Keratinocyte (primary cell): ENCODE data around the gene CACNA1B. TPM values are rescaled to one million over a fixed set of nuclear protein-coding genes. Genes with fewer than 3 reads are reported as not detected.

Source experiments
- DNase-seq: peaks from one replicate; pipeline ENCODE4 v3.0.0-alpha.2; 2011; ENCODE audit warnings: low read depth, missing footprints, low spot score
- FAIRE-seq: peaks from 2 replicates; lab custom pipeline; 2011; peaks lifted over from hg19 to GRCh38; lab: Jason Lieb, UNC
- H2AFZ ChIP-seq: 2 replicates; pipeline ENCODE4 v1.6.0; 2012; ENCODE audit warnings: low read length, control low read depth, inconsistent platforms; ENCODE audit not compliant: control insufficient read depth
- H3K27ac ChIP-seq: 2 replicates; pipeline ENCODE4 v1.5.1; 2011; ENCODE audit warnings: low read length; ENCODE audit not compliant: control insufficient read depth, insufficient read depth
- H3K27me3 ChIP-seq: 3 replicates; pipeline ENCODE4 v1.6.0; 2011; ENCODE audit warnings: low read length; ENCODE audit not compliant: control insufficient read depth, insufficient read depth; ENCODE audit errors: extremely low read depth
- H3K36me3 ChIP-seq, 2 experiments: 2 replicates in 1 of 2; 3 replicates in 1 of 2; pipeline ENCODE4 v1.5.1; 2011; ENCODE audit warnings: low read length in 2 of 2, mild to moderate bottlenecking in 1 of 2; ENCODE audit not compliant: control insufficient read depth in 2 of 2, insufficient read depth in 2 of 2; ENCODE audit errors: extremely low read depth in 1 of 2
- H3K4me1 ChIP-seq: 3 replicates; pipeline ENCODE4 v1.5.1; 2011; ENCODE audit warnings: low read length; ENCODE audit not compliant: control insufficient read depth, insufficient read depth; ENCODE audit errors: extremely low read depth
- H3K4me2 ChIP-seq: 3 replicates; pipeline ENCODE4 v1.6.0; 2011; ENCODE audit warnings: low read depth, low read length; ENCODE audit not compliant: control insufficient read depth, insufficient read depth; ENCODE audit errors: extremely low read depth
- H3K4me3 ChIP-seq, 3 experiments: fragments of 200-600 bp in 1 of 3; sonication (generic) in 1 of 3; 2 replicates in 2 of 3; 3 replicates in 1 of 3; pipeline ENCODE4 v1.5.1; 2011 to 2016; ENCODE audit warnings: low read length in 3 of 3, mild to moderate bottlenecking in 3 of 3, control low read depth in 2 of 3, inconsistent platforms in 1 of 3, low read depth in 1 of 3, mixed read lengths in 1 of 3, mixed run types in 1 of 3, moderate library complexity in 1 of 3; ENCODE audit not compliant: control insufficient read depth in 2 of 3, insufficient read depth in 2 of 3; ENCODE audit errors: extremely low read depth in 1 of 3
- H3K79me2 ChIP-seq: 2 replicates; pipeline ENCODE4 v1.6.0; 2012; ENCODE audit warnings: low read length; ENCODE audit not compliant: control insufficient read depth, insufficient read depth
- H3K9ac ChIP-seq: 3 replicates; pipeline ENCODE4 v1.6.0; 2011; ENCODE audit warnings: low read length; ENCODE audit not compliant: control insufficient read depth, insufficient read depth; ENCODE audit errors: extremely low read depth
- H3K9me1 ChIP-seq: 3 replicates; pipeline ENCODE4 v1.6.0; 2011; ENCODE audit warnings: low read length; ENCODE audit not compliant: control insufficient read depth, insufficient read depth; ENCODE audit errors: extremely low read depth
- H3K9me3 ChIP-seq: 2 replicates; pipeline ENCODE4 v1.5.1; 2012; ENCODE audit warnings: low read depth, low read length; ENCODE audit not compliant: control insufficient read depth
- H4K20me1 ChIP-seq: 3 replicates; pipeline ENCODE4 v1.6.0; 2011; ENCODE audit warnings: low read length; ENCODE audit not compliant: control insufficient read depth, insufficient read depth; ENCODE audit errors: extremely low read depth
- EZH2 ChIP-seq: IDR thresholded peaks from one replicate; pipeline ENCODE4 v1.6.1; 2012; ENCODE audit warnings: inconsistent platforms, mild to moderate bottlenecking, low read length, moderate library complexity
- dilution Hi-C: fragments of 300-500 bp; cut with MboI; formaldehyde crosslinking; loops from one replicate; pipeline ENCODE4 v1.7.0; 2020; ENCODE audit warnings: low sequenced_read_pairs; ENCODE audit not compliant: extremely low pct_ligation_motif_present
- polyA plus RNA-seq, 5 experiments: library from polyadenylated mRNA; depleted of rRNA in 3 of 5; stranded (reverse) in 3 of 5; stranded (forward) in 1 of 5; unstranded in 1 of 5; fragments of >200 nt; gene quantifications; 1 replicate in 1 of 5; 2 replicates in 3 of 5; 3 replicates in 1 of 5; pipeline versions ENCODE4 v1.2.1 to v1.2.3, GENCODE V29; 2011 to 2012; ENCODE audit warnings: missing spikeins in 2 of 5, low read depth in 1 of 5, low replicate concordance in 1 of 5
- TF ChIP-seq, protein P1 (sequence below), 3 experiments: IDR thresholded peaks in 1 of 3; conservative IDR thresholded peaks in 1 of 3; optimal IDR thresholded peaks in 1 of 3; 2 replicates in 2 of 3; 3 replicates in 1 of 3; pipeline versions ENCODE3 to v1.5.1; 2011; ENCODE audit warnings: low read length in 3 of 3, mild to moderate bottlenecking in 3 of 3, moderate library complexity in 2 of 3, control low read depth in 1 of 3, inconsistent platforms in 1 of 3; ENCODE audit not compliant: insufficient read depth in 2 of 3; ENCODE audit errors: extremely low read depth in 1 of 3

CACNA1B gene
- polyA plus RNA-seq, 1 donor (not counting 4 experiments of a cell fraction or from before 2014, with no cell fraction given), result 0.01 TPM

DNA sequence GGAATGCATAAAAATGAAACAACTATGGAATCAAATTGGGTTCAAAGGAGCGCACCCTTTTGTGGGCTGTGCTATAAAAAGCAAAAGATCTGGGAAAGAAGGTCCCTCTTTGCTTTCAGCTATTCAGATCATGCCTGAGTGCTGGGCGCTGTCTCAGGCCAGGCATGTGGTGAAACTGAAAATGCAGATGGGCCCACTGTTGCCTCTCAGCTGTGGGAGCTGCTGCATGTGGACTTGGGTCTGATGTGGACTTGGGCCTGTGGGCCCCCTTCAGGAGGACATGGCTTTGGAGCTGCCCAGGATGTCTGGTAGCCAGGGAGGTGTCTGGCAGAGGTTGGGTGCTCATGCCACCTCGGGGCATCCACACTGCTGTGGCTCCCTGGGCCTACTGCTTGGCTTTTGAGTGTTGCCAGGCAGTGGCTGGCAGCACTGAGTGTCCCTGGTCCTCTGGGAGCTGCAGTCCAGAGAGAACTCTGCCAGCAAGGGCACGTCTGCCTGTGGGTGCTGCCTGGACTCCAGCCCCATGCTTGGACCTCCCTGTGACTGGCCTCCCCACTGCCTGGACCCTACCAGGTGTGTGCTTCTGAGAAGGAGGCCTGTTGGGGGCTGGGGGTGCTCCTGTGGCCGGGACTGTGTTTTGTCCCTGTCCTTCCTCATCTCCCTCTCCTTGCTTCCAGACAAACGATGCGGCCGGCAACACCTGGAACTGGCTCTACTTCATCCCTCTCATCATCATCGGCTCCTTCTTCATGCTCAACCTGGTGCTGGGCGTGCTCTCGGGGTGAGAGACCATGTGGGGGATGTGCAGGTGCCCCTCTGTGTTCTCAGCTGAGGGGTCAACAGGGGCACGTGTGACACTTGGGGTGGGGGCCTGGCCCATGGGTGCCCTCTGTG lies 74.3 kb downstream of the CACNA1B start:
- H3K27ac ChIP-seq, result no peak overlapping the region
- no peak overlapping the region for H3K9ac ChIP-seq
- no peaks in the 10 kb centered on the region for H3K4me1 ChIP-seq
- DNase-seq (no peak), FAIRE-seq (no peak)
- dilution Hi-C loops, result no loop called here
- H3K4me2 ChIP-seq, result no peak overlapping the region
- H3K9me3 ChIP-seq, result peaks cover 7% of the 10 kb centered on the region
- H3K9me1 ChIP-seq, result no peaks in the 10 kb centered on the region
- H3K79me2 ChIP-seq, result no peaks in the 10 kb centered on the region
- H3K4me3 ChIP-seq, result no peak overlapping the region
- no peaks in the 10 kb centered on the region for H3K27me3 ChIP-seq
- TF ChIP-seq, protein P1, sequence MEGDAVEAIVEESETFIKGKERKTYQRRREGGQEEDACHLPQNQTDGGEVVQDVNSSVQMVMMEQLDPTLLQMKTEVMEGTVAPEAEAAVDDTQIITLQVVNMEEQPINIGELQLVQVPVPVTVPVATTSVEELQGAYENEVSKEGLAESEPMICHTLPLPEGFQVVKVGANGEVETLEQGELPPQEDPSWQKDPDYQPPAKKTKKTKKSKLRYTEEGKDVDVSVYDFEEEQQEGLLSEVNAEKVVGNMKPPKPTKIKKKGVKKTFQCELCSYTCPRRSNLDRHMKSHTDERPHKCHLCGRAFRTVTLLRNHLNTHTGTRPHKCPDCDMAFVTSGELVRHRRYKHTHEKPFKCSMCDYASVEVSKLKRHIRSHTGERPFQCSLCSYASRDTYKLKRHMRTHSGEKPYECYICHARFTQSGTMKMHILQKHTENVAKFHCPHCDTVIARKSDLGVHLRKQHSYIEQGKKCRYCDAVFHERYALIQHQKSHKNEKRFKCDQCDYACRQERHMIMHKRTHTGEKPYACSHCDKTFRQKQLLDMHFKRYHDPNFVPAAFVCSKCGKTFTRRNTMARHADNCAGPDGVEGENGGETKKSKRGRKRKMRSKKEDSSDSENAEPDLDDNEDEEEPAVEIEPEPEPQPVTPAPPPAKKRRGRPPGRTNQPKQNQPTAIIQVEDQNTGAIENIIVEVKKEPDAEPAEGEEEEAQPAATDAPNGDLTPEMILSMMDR (optimal IDR thresholded peaks at IDR 0.05 in 1 of 3, IDR thresholded peaks at IDR 0.05 in 1 of 3, conservative IDR thresholded peaks at IDR 0.05 in 1 of 3; ENCODE audit: extremely low read depth in 1 of 3, insufficient read depth in 2 of 3, low read length in 3 of 3), result no peak
- no peak for TF ChIP-seq EZH2
- no peaks in the 10 kb centered on the region for H3K36me3 ChIP-seq
- H4K20me1 ChIP-seq, result no peaks in the 10 kb centered on the region
- no peak overlapping the region for H2AFZ ChIP-seq

DNA sequence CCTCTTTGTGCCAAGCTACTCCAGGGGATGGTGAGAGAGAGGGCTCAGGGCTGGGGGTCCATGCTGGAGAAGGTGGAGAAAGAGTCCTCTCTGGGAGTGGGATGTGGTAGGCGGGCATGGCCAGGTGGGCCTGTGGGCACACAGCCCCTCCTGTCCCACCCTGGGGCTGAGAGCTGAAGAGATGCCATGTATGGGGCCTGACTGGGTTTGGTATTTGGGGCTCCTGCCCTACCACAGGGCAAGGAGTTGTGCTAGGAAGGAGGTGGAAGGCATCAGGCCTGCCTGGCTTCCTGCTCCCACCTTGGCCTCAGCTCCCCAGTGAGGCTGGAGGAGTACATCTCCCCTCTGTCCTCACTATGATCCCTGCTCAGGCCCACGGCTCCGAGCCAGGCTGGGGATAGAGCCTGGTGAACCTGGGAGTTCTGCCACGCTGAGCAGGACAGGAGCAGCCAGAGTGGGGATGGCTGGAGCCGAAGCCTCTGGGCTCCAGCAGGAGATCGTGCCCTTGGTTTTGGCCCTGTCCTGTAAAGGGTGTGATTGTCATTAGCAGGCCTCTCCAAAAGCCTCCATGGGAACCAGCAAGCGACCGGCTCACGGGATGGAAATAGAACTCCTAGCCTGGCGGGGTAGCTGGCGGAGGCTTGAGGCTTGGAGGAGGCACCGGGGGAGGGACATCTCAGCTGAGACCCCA lies 75.5 kb downstream of the CACNA1B start:
- Histone ChIP-seq H2AFZ (no peak overlapping the region), H4K20me1 (no peaks in the 10 kb centered on the region), H3K27me3 (no peaks in the 10 kb centered on the region), H3K9ac (no peak overlapping the region), H3K27ac (no peak overlapping the region), H3K4me3 (no peak overlapping the region), H3K4me1 (no peaks in the 10 kb centered on the region), H3K36me3 (no peaks in the 10 kb centered on the region), H3K9me3 (peaks cover 7% of the 10 kb centered on the region), H3K9me1 (no peaks in the 10 kb centered on the region), H3K4me2 (no peak overlapping the region), H3K79me2 (no peaks in the 10 kb centered on the region)
- TF ChIP-seq, protein P1 (optimal IDR thresholded peaks at IDR 0.05 in 1 of 3, IDR thresholded peaks at IDR 0.05 in 1 of 3, conservative IDR thresholded peaks at IDR 0.05 in 1 of 3; ENCODE audit: extremely low read depth in 1 of 3, insufficient read depth in 2 of 3, low read length in 3 of 3), result no peak
- no peak for TF ChIP-seq EZH2
- DNase-seq (no peak), FAIRE-seq (no peak)
- dilution Hi-C loops, result no loop called here
